Natural killer cell (primary cell): Measurements from ENCODE around the gene SORD. TPM values are rescaled to one million over a fixed set of nuclear protein-coding genes. Genes with fewer than 3 reads are reported as not detected.
"Not testable (repeated sequence)": the region's sequence is repeated elsewhere in the genome, so short reads cannot be mapped to it uniquely, and the experiment has no call there.

Source experiments
- ATAC-seq, 3 donors: fragments of 150-1000 bp in 2 of 3; fragments of 200-7000 bp in 1 of 3; cut with Tn5 transposase; 1 replicate in 1 of 3; 2 replicates in 2 of 3; pipeline ENCODE4 v1.10.0; 2021; ENCODE audit warnings: mild to moderate bottlenecking in 2 of 3, moderate library complexity in 2 of 3
- DNase-seq, 2 donors: peaks; one replicate each; pipeline versions ENCODE4 v3.0.0 to v3.0.0-alpha.2; 2013 to 2021; ENCODE audit warnings: mixed read lengths in 1 of 2
- H3K27ac ChIP-seq: one replicate; pipeline ENCODE4 v1.5.1; 2013; ENCODE audit warnings: mild to moderate bottlenecking, low read length
- H3K27me3 ChIP-seq: one replicate; pipeline ENCODE4 v1.6.1; 2013; ENCODE audit warnings: low read length; ENCODE audit not compliant: control insufficient read depth, insufficient read depth
- H3K36me3 ChIP-seq: one replicate; pipeline ENCODE4 v1.6.1; 2013; ENCODE audit warnings: low read length; ENCODE audit not compliant: control insufficient read depth, insufficient read depth
- H3K4me1 ChIP-seq: one replicate; pipeline ENCODE4 v1.6.1; 2013; ENCODE audit warnings: low read length; ENCODE audit not compliant: control insufficient read depth, insufficient read depth
- H3K4me3 ChIP-seq: one replicate; pipeline ENCODE4 v1.5.1; 2013; ENCODE audit warnings: low read length
- H3K9me3 ChIP-seq: one replicate; pipeline ENCODE4 v1.6.1; 2013; ENCODE audit warnings: low read length; ENCODE audit not compliant: control insufficient read depth, insufficient read depth
- H3K27ac Mint-ChIP-seq, 2 donors: one replicate each; pipeline ENCODE4 v1.8.0; 2022; ENCODE audit warnings: mild to moderate bottlenecking in 2 of 2, mixed read lengths in 2 of 2, moderate library complexity in 1 of 2
- H3K27me3 Mint-ChIP-seq, 2 donors: one replicate each; pipeline ENCODE4 v1.8.0; 2022; ENCODE audit warnings: low read depth in 2 of 2, mixed read lengths in 2 of 2
- H3K36me3 Mint-ChIP-seq: one replicate; pipeline ENCODE4 v1.8.0; 2022; ENCODE audit warnings: mixed read lengths
- H3K4me1 Mint-ChIP-seq, 2 donors: one replicate each; pipeline ENCODE4 v1.8.0; 2022; ENCODE audit warnings: mixed read lengths in 2 of 2
- H3K4me3 Mint-ChIP-seq: one replicate; pipeline ENCODE4 v1.8.0; 2022; ENCODE audit warnings: mild to moderate bottlenecking, moderate library complexity, mixed read lengths
- H3K9me3 Mint-ChIP-seq, 2 donors: one replicate each; pipeline ENCODE4 v1.8.0; 2022; ENCODE audit warnings: mixed read lengths in 2 of 2
- CTCF ChIP-seq: fragments of 200-600 bp; IDR thresholded peaks from one replicate; pipeline ENCODE4 v1.8.0; 2022; ENCODE audit warnings: antibody characterized with exemption
- WGBS: methylation state at CpG from one replicate; pipeline ENCODE4 v1.1.7; 2013; ENCODE audit warnings: missing lambda C conversion rate; ENCODE audit not compliant: insufficient coverage; 5-methylcytosine and 5-hydroxymethylcytosine counted together
- intact Hi-C: fragments of 100-400 bp; cut with micrococcal nuclease; formaldehyde crosslinking; loops from one replicate; pipeline ENCODE4 v1.14.2; 2022
- total RNA-seq, 4 donors: library from RNA; stranded (reverse); fragments of 120-200 nt in 1 of 4; gene quantifications; one replicate each; pipeline versions ENCODE4 v1.2.3 to v1.2.4, GENCODE V29; 2013 to 2022

The SORD gene
- 1 to 10 TPM; 2.6 to 5.7 (median 2.8) TPM for total RNA-seq
- 6.7 TPM for total RNA-seq (2013)

- Mint-ChIP-seq H3K4me1 (peaks cover 8 to 12% of the 10 kb centered on the region in 2 donors), H3K27me3 (peaks cover 13 to 20% of the 10 kb centered on the region in 2 donors), H3K4me3 (peak within 1 kb of the TSS; percentile 89), H3K36me3 (no peaks in the 10 kb centered on the region), H3K27ac (peak within 1 kb of the TSS; percentile 51 to 78), H3K9me3 (no peaks in the 10 kb centered on the region)
- DNase-seq: peak; percentile 82 to 92
- no peak for TF ChIP-seq CTCF
- Histone ChIP-seq H3K9me3 (no peaks in the 10 kb centered on the region), H3K4me3 (peak within 1 kb of the TSS; percentile 72), H3K4me1 (peaks cover 19% of the 10 kb centered on the region), H3K27ac (no peak within 1 kb of the TSS), H3K36me3 (no peaks in the 10 kb centered on the region), H3K27me3 (no peaks in the 10 kb centered on the region)
- 2% methylated on average over 48 of the region's 48 CpGs for WGBS
- intact Hi-C loops: no loop called here
- peak; percentile 98 to 99 (median 99) for ATAC-seq
These were observed at the start of gene SORD for GRCh38 chr15:45022871-45023658. SORD (plus strand) TSS chr15:45023195; CDS start chr15:45023284, 89 bp downstream.

GRCh38 chr15:44976183-44976582, 46.8 kb upstream of the SORD start:
- H3K36me3 ChIP-seq, H3K9me3 ChIP-seq, H3K4me3 ChIP-seq, H3K4me1 ChIP-seq, ATAC-seq, H3K27me3 ChIP-seq, H3K4me1 Mint-ChIP-seq, H3K4me3 Mint-ChIP-seq, H3K27ac ChIP-seq, H3K27me3 Mint-ChIP-seq, H3K36me3 Mint-ChIP-seq, intact Hi-C loops, DNase-seq, H3K27ac Mint-ChIP-seq, H3K9me3 Mint-ChIP-seq: not testable (repeated sequence)
- WGBS: 100% methylated on average over 3 of the region's 3 CpGs

- ATAC-seq, H3K4me3 ChIP-seq, H3K4me1 ChIP-seq, H3K9me3 Mint-ChIP-seq, intact Hi-C loops, H3K4me1 Mint-ChIP-seq, H3K27ac ChIP-seq, DNase-seq, H3K36me3 ChIP-seq, H3K9me3 ChIP-seq, H3K36me3 Mint-ChIP-seq, H3K27ac Mint-ChIP-seq, H3K27me3 ChIP-seq, H3K4me3 Mint-ChIP-seq: not testable (repeated sequence)
- 80% methylated on average over 1 of the region's 2 CpGs for WGBS
- peaks cover 4 to 11% of the 10 kb centered on the region in 2 donors for H3K27me3 Mint-ChIP-seq
These were observed 45.2 kb upstream of the SORD start for GRCh38 chr15:44977781-44978180.

- H3K9me3 Mint-ChIP-seq, H3K4me3 ChIP-seq, H3K36me3 Mint-ChIP-seq, ATAC-seq, H3K4me1 ChIP-seq, intact Hi-C loops, H3K27me3 ChIP-seq, DNase-seq, H3K36me3 ChIP-seq, H3K27ac Mint-ChIP-seq, H3K9me3 ChIP-seq, H3K4me1 Mint-ChIP-seq, H3K4me3 Mint-ChIP-seq, H3K27ac ChIP-seq: not testable (repeated sequence)
- peaks cover 6 to 27% of the 10 kb centered on the region in 2 donors for H3K27me3 Mint-ChIP-seq
- WGBS: 94% methylated on average over 2 of the region's 2 CpGs
These were observed 43.2 kb upstream of the SORD start for GRCh38 chr15:44979617-44980339.

- H3K4me1 ChIP-seq, H3K27me3 ChIP-seq, H3K36me3 Mint-ChIP-seq, H3K4me1 Mint-ChIP-seq, intact Hi-C loops, H3K4me3 ChIP-seq, H3K27ac Mint-ChIP-seq, ATAC-seq, H3K4me3 Mint-ChIP-seq, DNase-seq, H3K9me3 Mint-ChIP-seq, H3K36me3 ChIP-seq, H3K27ac ChIP-seq, H3K9me3 ChIP-seq: not testable (repeated sequence)
- peaks cover 6 to 21% of the 10 kb centered on the region in 2 donors for H3K27me3 Mint-ChIP-seq
- 100% methylated on average over 1 of the region's 1 CpG for WGBS
These were observed 38.9 kb upstream of the SORD start for GRCh38 chr15:44984144-44984543.

GRCh38 chr15:44986346-44987055, 36.5 kb upstream of the SORD start:
- H3K9me3 Mint-ChIP-seq, H3K4me1 ChIP-seq, H3K4me3 ChIP-seq, H3K36me3 Mint-ChIP-seq, intact Hi-C loops, H3K9me3 ChIP-seq, H3K27ac Mint-ChIP-seq, H3K36me3 ChIP-seq, DNase-seq, H3K4me3 Mint-ChIP-seq, H3K27ac ChIP-seq, ATAC-seq, H3K4me1 Mint-ChIP-seq, H3K27me3 ChIP-seq: not testable (repeated sequence)
- WGBS: 74% methylated on average over 4 of the region's 4 CpGs
- H3K27me3 Mint-ChIP-seq: peaks cover 9 to 24% of the 10 kb centered on the region in 2 donors
